ENCODE results near the gene PLEKHM3.

GRCh38 chr2:207816546-207816945 lies 208.8 kb downstream of the PLEKHM3 start:
- TF ChIP-seq CTCF (conservative IDR thresholded peaks at IDR 0.05; ENCODE audit: low read depth, low read length) = no peak
- TF ChIP-seq RCOR1 (IDR thresholded peaks at IDR 0.05; ENCODE audit: insufficient replicate concordance, low read length) = no peak
- no peak for TF ChIP-seq POLR2A (IDR thresholded peaks at IDR 0.05; ENCODE audit: low read depth, low read length)

Measured in IMR-90 (cell line).